SH-SY5Y (cell line): ENCODE data around the gene ATP9A.

Experiments
- GATA2 ChIP-seq: IDR thresholded peaks from 2 replicates; pipeline ENCODE4 v1.6.1; 2011; ENCODE audit warnings: mild to moderate bottlenecking, low read depth, low read length
- GATA3 ChIP-seq: IDR thresholded peaks from 2 replicates; pipeline ENCODE4 v1.6.1; 2011; ENCODE audit warnings: low read depth, mild to moderate bottlenecking, low read length, moderate library complexity

- no peak for TF ChIP-seq GATA2
- TF ChIP-seq GATA3, result no peak
Observed at GRCh38 chr20:51578145-51578459, 190.1 kb downstream of the ATP9A start.
